Aorta (tissue), 5 donors: ENCODE measurements around the gene NXF3. TPM values are rescaled to one million over a fixed set of nuclear protein-coding genes. Genes with fewer than 3 reads are reported as not detected.
"Not testable (repeated sequence)": the region's sequence is repeated elsewhere in the genome, so short reads cannot be mapped to it uniquely, and the experiment has no call there.

Experiments
- ATAC-seq: fragments of 200-7000 bp; cut with Tn5 transposase; one replicate; pipeline ENCODE4 v1.9.1; 2022; ENCODE audit warnings: moderate library complexity; ENCODE audit not compliant: low FRiP score
- DNase-seq, 2 donors: peaks; one replicate each; pipeline ENCODE4 v3.0.0-alpha.2; 2020
- H3K27ac ChIP-seq, 2 donors: one replicate each; pipeline ENCODE4 v1.5.1; 2013; ENCODE audit warnings: low read length in 2 of 2, mild to moderate bottlenecking in 2 of 2, moderate library complexity in 2 of 2, control low read depth in 1 of 2, inconsistent platforms in 1 of 2, low read depth in 1 of 2
- H3K27me3 ChIP-seq, 2 donors: one replicate each; pipeline ENCODE4 v1.6.1; 2013; ENCODE audit warnings: control low read depth in 1 of 2, low read length in 1 of 2, mild to moderate bottlenecking in 1 of 2, moderate library complexity in 1 of 2; ENCODE audit not compliant: insufficient read depth in 2 of 2, control insufficient read depth in 1 of 2
- H3K36me3 ChIP-seq, 2 donors: one replicate each; pipeline ENCODE4 v1.6.1; 2013; ENCODE audit warnings: control low read depth in 1 of 2, low read length in 1 of 2, mild to moderate bottlenecking in 1 of 2; ENCODE audit not compliant: insufficient read depth in 2 of 2, control insufficient read depth in 1 of 2
- H3K4me1 ChIP-seq, 2 donors: one replicate each; pipeline ENCODE4 v1.6.1; 2013; ENCODE audit warnings: low read length in 2 of 2, control low read depth in 1 of 2, mild to moderate bottlenecking in 1 of 2, moderate library complexity in 1 of 2; ENCODE audit not compliant: insufficient read depth in 2 of 2, control insufficient read depth in 1 of 2
- H3K4me3 ChIP-seq, 2 donors: one replicate each; pipeline ENCODE4 v1.5.1; 2013; ENCODE audit warnings: low read length in 2 of 2, control low read depth in 1 of 2, mild to moderate bottlenecking in 1 of 2
- H3K9me3 ChIP-seq: one replicate; pipeline ENCODE4 v1.6.1; 2013; ENCODE audit warnings: mild to moderate bottlenecking, low read length; ENCODE audit not compliant: control insufficient read depth
- WGBS, 2 donors: extraction: QIAGEN DNeasy Blood & Tissue Kit; methylation state at CpG; one replicate each; pipeline ENCODE4 v1.1.7; 2013; 5-methylcytosine and 5-hydroxymethylcytosine counted together
- intact Hi-C, 2 donors: fragments of 100-400 bp; cut with DNase I; formaldehyde crosslinking; loops; one replicate each; pipeline versions ENCODE4 v1.14.2 to v1.15.0; 2022
- long read RNA-seq, 2 donors: library from polyadenylated mRNA; unstranded; transcript quantifications; one replicate each; pipeline ENCODE4 v2.0.0, GENCODE V29; 2020 to 2021
- polyA plus RNA-seq, 2 donors: library from polyadenylated mRNA; stranded (reverse); fragments of 200-250 nt; gene quantifications; one replicate each; pipeline ENCODE4 v1.2.3, GENCODE V29; 2013
- total RNA-seq, 2 donors: library from RNA; stranded (reverse); fragmentation: NEBNext Ultra II Directional; extraction: Animal tissue kit (Norgen Biotek cat#: 25700); gene quantifications; one replicate each; pipeline ENCODE4 v1.2.1, GENCODE V29; 2021
- donor health status: healthy with polysubstance abuse.
- donor health status: Bipolar disorder and iron deficiency.
- donor health status: DM: no; HTN: no; CAD: no.
- donor health status: DM: no; HTN: no; CAD: no.
- donor health status: DM: yes; HTN: yes; CAD: no.

Gene NXF3, protein sequence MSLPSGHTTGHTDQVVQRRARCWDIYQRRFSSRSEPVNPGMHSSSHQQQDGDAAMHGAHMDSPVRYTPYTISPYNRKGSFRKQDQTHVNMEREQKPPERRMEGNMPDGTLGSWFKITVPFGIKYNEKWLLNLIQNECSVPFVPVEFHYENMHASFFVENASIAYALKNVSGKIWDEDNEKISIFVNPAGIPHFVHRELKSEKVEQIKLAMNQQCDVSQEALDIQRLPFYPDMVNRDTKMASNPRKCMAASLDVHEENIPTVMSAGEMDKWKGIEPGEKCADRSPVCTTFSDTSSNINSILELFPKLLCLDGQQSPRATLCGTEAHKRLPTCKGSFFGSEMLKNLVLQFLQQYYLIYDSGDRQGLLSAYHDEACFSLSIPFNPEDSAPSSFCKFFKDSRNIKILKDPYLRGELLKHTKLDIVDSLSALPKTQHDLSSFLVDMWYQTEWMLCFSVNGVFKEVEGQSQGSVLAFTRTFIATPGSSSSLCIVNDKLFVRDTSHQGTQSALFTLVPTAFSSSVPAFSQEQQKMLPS
- total RNA-seq (1 to 10 TPM; 1.7 to 3.1 TPM), polyA plus RNA-seq (1 to 10 TPM in 1 of 2 donors, not detected in 1; 4.0 TPM)
- long read RNA-seq, donor 1, partial matches to known transcripts, result 0 of 1 reads
- long read RNA-seq, donor 1, other reads (novel, unspliced or antisense), result 0 of 1 reads
- long read RNA-seq, donor 2, result 0 reads

DNA sequence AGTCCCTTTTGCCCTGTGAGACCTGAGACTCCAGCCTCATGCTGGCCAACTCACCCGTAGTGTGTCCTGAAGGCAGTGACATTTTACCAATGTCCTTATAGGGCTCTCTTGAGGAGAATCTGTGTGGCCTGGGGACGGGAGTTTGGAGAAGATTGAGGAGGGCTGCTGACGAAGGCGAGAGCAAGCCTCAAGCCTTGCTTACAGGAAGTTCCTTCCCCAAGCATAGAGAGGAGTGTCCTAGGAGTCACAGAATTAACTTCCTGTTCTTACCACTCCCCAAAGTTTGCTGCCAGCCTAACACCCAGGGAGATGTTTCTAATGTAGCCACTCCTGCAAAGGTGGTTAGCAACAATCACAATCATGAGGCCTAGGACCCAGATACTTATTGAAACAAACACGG is at the start of gene NXF3:
TSS of gene NXF3 (minus strand) at position 202 of the 400 bp plus-strand sequence. CDS start at position 82, 120 bp downstream.
- no peak for ATAC-seq
- Histone ChIP-seq H3K27ac (no peak within 1 kb of the TSS), H3K36me3 (no peaks in the 10 kb centered on the region), H3K4me3 (no peak within 1 kb of the TSS), H3K9me3 (no peaks in the 10 kb centered on the region), H3K4me1 (no peaks in the 10 kb centered on the region), H3K27me3 (no peaks in the 10 kb centered on the region)
- intact Hi-C loops, result no loop called here
- DNase-seq, result no peak
- 74 to 84% methylated on average over 5 of the region's 5 CpGs for WGBS, 2 donors

DNA sequence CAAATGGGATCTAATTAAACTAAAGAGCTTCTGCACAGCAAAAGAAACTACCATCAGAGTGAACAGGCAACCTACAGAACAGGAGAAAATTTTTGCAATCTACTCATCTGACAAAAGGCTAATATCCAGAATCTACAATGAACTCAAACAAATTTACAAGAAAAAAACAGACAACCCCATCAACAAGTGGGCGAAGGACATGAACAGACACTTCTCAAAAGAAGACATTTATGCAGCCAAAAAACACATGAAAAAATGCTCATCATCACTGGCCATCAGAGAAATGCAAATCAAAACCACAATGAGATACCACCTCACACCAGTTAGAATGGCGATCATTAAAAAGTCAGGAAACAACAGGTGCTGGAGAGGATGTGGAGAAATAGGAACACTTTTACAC is 43.6 kb upstream of the NXF3 start:
- H3K27ac ChIP-seq, DNase-seq, ATAC-seq, H3K4me3 ChIP-seq, H3K4me1 ChIP-seq, H3K36me3 ChIP-seq, intact Hi-C loops, H3K9me3 ChIP-seq, H3K27me3 ChIP-seq: not testable (repeated sequence)
- WGBS, 2 donors, result 75 to 83% methylated on average over 1 of the region's 2 CpGs

DNA sequence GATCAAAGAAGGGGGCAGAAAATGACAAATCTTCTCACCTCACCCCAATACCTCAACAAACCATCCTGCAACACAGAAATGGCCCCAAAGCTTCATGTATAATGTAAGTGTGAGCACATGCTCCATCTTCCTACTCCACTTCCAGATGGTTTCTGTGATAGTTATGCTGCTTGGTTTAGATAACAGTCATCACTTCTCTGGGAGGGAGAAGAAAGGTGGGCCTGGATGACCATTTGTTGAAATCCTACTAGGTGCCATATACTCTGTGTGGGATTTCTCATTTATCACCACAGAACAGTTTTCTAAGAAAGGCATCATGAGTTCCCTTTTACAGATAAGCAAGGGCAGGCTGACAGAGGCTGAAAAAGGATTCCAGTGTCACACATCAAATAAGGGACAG is 31.3 kb upstream of the NXF3 start:
- Histone ChIP-seq H3K27ac (no peak overlapping the region), H3K27me3 (no peaks in the 10 kb centered on the region), H3K36me3 (no peaks in the 10 kb centered on the region), H3K9me3 (no peaks in the 10 kb centered on the region), H3K4me3 (no peak overlapping the region), H3K4me1 (no peaks in the 10 kb centered on the region)
- intact Hi-C loops, result no loop called here
- no peak for DNase-seq
- no peak for ATAC-seq

DNA sequence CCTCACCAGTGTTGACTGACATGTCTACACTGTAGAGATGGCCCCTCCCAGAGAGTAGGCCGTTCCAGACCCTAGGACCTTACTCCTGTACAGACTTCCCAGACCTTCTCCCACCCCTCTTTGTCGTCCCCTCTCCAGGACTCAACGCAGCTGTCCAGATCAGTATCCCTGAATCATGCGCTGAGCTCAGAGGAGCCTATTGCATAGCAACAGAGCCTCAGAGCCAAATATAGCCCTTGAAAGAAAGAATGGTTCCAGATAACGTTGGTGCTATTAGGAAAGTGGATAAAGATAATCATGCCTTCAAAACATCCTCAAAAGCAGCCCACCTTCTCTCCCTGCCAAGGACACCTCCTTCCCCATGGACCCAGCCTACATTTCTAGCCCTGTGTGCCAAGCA is 27.8 kb upstream of the NXF3 start:
- no peaks in the 10 kb centered on the region for H3K4me1 ChIP-seq
- H3K9me3 ChIP-seq, result no peaks in the 10 kb centered on the region
- no peaks in the 10 kb centered on the region for H3K27me3 ChIP-seq
- H3K36me3 ChIP-seq, result no peaks in the 10 kb centered on the region
- DNase-seq, result no peak
- ATAC-seq, result no peak
- H3K27ac ChIP-seq, result no peak overlapping the region
- H3K4me3 ChIP-seq, result no peak overlapping the region
- WGBS, 2 donors, result 67 to 73% methylated on average over 5 of the region's 5 CpGs
- intact Hi-C loops, result no loop called here

DNA sequence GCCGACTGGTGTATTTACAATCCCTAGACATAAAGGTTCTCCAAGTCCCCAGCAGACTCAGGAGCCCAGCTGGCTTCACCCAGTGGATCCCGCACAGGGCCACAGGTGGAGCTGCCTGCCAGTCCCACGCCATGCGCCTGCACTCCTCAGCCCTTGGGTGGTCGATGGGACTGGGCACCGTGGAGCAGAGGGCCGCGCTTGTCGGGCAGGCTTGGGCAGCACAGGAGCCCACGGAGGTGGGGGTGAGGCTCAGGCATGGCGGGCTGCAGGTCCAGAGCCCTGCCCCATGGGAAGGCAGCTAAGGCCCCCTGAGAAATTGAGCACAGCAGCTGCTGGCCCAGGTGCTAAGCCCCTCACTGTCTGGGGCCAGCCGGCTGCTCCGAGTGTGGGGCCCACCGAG is 24.0 kb upstream of the NXF3 start:
- WGBS, 2 donors, result 89 to 93% methylated on average over 14 of the region's 14 CpGs
- H3K27me3 ChIP-seq, H3K4me3 ChIP-seq, H3K9me3 ChIP-seq, DNase-seq, H3K36me3 ChIP-seq, ATAC-seq, H3K4me1 ChIP-seq, intact Hi-C loops, H3K27ac ChIP-seq: not testable (repeated sequence)

DNA sequence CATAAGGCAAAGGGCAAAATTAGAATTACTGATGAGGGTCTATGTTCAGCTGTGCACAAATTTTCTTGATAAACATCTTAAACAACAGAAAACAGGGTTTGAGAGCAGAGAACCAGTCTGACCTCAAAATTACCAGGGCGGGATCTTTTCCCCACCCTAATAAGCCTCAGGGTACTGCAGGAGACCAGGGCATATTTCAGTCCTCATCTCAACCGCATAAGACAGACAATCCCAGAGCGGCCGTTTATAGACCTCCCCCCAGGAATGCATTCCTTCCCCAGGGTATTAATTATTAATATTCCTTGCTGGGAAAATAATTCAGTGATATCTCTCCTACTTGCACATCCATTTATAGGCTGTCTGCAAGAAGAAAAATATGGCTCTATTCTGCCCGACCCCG is 16.6 kb upstream of the NXF3 start:
- H3K9me3 ChIP-seq, H3K36me3 ChIP-seq, intact Hi-C loops, ATAC-seq, H3K27me3 ChIP-seq, H3K4me3 ChIP-seq, DNase-seq, H3K4me1 ChIP-seq, H3K27ac ChIP-seq: not testable (repeated sequence)
- 78 to 85% methylated on average over 6 of the region's 6 CpGs for WGBS, 2 donors

DNA sequence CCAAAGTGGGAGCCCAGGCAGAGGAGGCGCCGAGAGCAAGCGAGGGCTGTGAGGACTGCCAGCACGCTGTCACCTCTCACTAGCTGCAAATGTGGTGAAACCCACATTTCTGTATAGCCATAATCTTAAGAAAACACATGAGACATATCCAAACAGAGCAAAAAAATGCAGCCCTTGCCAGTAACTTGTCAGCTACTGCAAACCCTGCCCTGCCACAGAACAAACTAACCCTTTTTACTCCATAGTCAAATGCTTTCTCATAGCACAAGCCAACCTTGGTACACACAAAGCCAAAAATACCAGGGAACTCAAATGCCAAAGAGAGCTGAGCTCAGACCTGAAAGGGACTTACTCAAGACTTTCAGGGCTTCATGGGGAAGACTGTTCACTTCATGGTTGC is 14.9 kb upstream of the NXF3 start:
- Histone ChIP-seq H3K4me3 (no peak overlapping the region), H3K36me3 (no peaks in the 10 kb centered on the region), H3K4me1 (no peaks in the 10 kb centered on the region), H3K9me3 (no peaks in the 10 kb centered on the region), H3K27me3 (no peaks in the 10 kb centered on the region), H3K27ac (no peak overlapping the region)
- intact Hi-C loops, result no loop called here
- 15 to 37% methylated on average over 4 of the region's 4 CpGs for WGBS, 2 donors
- ATAC-seq, result no peak
- no peak for DNase-seq

DNA sequence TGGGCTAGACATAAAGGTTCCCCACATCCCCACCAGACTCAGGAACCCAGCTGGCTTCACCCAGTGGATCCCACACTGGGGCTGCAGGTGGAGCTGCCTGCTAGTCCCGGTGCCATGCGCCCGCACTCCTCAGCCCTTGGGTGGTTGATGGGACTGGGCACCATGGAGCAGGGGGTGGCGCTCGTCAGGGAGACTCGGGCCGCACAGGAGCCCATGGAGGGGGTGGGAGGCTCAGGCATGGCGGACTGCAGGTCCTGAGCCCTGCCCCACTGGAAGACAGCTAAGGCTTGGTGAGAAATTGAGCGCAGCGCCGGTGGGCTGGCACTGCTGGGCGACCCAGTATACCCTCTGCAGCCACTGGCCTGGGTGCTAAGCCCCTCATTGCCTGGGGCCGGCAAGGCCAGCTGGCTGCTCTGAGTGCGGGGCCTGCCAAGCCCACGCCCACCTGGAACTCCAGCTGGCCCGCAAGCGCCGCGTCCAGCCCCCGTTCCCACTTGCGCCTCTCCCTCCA is 14.3 kb upstream of the NXF3 start:
- 91 to 95% methylated on average over 21 of the region's 21 CpGs for WGBS, 2 donors
- H3K36me3 ChIP-seq, H3K27me3 ChIP-seq, H3K9me3 ChIP-seq, ATAC-seq, intact Hi-C loops, H3K27ac ChIP-seq, DNase-seq, H3K4me1 ChIP-seq, H3K4me3 ChIP-seq: not testable (repeated sequence)

DNA sequence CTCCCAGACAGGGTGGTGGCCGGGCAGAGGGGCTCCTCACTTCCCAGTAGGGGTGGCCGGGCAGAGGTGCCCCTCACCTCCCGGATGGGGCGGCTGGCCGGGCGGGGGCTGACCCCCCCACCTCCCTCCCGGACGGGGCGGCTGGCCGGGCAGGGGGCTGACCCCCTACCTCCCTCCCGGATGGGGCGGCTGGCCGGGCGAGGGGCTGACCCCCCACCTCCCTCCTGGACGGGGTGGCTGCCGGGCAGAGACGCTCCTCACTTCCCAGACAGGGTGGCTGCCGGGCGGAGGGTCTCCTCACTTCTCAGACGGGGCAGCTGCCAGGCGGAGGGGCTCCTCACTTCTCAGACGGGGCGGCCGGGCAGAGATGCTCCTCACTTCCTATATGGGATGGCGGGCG is 11.4 kb upstream of the NXF3 start:
- H3K4me3 ChIP-seq, H3K27me3 ChIP-seq, ATAC-seq, H3K27ac ChIP-seq, H3K9me3 ChIP-seq, DNase-seq, H3K4me1 ChIP-seq, intact Hi-C loops, H3K36me3 ChIP-seq: not testable (repeated sequence)
- WGBS, 2 donors, result 90% methylated on average over 23 to 26 of the region's 26 CpGs
